Stimulated activated CD8-positive, alpha-beta memory T cell treated with anti-CD3 and anti-CD28 coated beads, Interleukin-4, amount 100 ng/mL, for 24 hours (primary cell): ENCODE data around the gene PI4KA.
"Not testable (repeated sequence)": the region's sequence is repeated elsewhere in the genome, so short reads cannot be mapped to it uniquely, and the experiment has no call there.

Experiments
- DNase-seq: peaks from one replicate; pipeline ENCODE4 v3.0.0-alpha.2; 2020; ENCODE audit warnings: low read depth

PI4KA gene

GRCh38 chr22:20748082-20748481 is 110.5 kb downstream of the PI4KA start:
- no peak for DNase-seq

GRCh38 chr22:20747223-20747622 is 111.4 kb downstream of the PI4KA start:
- no peak for DNase-seq

GRCh38 chr22:20746431-20747189 is 112.0 kb downstream of the PI4KA start:
- DNase-seq: no peak

DNA sequence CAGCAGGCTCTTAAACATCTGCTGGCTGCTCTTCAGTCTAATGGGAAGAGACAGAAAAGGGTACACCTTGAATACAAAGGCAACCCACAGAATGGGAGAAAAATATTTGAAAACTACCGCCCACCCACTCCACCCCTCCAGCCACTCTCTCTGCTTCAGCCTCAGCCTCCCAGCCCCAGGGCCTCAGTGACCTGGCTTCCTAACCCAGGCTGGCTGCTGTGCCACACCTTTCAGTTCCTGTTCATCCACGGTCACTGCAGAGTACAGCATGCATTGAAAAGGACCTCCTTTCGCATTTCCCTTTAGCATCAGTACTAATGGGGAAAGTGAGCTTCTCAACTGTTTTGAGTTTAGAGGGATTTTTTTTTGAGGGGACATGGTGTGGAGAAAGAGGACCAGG is 113.5 kb downstream of the PI4KA start:
- DNase-seq: no peak

- no peak for DNase-seq
Observed at GRCh38 chr22:20744456-20744855, 114.2 kb downstream of the PI4KA start.

DNA sequence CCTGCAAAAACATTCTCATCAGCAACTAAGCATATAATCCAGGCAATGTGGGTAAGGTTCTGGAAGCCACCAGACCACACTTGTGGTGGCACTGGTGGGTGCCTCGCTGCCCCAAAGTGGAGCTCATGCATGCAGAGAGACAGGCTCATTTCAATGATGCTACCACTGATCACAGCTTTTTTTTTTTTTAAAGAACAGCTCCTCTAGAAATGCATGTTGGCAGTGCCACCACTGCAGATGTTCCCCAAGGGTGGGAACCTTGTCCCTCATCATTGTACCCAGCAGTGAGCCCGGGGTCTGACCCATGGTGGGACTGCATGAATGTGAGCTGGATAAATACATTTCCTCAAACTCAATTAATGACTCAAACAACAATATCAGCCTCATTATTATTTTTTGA is 115.8 kb downstream of the PI4KA start:
- no peak for DNase-seq

DNA sequence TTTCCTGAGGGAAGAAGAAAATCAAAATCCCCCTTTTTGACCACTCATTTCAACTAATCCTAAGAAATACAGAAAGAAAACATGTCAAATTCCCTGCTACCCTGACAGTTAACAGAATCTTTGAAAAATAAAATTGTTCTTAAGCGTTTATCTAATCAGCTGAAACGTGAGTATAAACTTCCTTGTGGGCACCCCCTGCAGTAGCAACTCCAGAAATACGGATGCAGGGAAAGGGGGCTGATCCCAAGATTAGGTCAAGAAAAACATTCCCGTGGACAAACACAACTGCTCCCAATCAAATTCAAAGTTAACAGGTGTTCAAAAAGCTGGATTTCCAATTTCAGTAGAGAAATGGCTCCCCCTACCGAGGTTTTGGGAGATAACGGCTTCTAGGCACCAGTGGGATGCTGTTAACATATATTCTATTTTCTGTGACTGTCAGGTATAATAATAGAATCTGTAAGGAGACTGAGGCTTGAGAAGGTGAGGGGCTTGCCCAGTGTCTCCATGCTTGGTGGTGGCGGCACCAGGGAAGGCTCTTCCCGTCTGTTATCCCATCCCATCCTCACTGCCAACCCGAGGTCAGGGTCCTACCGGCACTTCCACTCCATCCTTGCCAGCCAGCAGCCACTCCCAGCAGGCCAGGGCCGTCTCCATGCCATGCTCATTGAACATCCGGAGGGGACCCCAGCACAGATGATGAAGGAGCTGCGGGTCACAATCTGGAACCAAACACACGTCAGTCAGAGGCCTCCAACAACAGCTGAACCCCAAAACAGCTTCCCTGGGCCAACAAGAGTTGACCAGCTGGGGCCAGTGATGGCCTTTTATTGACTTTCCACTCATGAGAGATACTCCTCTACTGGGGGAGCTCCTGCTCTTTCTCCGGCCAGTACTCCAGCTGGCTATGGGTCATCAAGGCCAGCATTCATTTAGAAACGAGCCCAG is 116.7 kb downstream of the PI4KA start:
- peak; percentile 7 for DNase-seq

GRCh38 chr22:20741008-20741633 is 117.5 kb downstream of the PI4KA start:
- DNase-seq: no peak

- no peak for DNase-seq
Observed at GRCh38 chr22:20740222-20740951, 118.2 kb downstream of the PI4KA start.

- DNase-seq: no peak
Observed at GRCh38 chr22:20738394-20739089, 120.1 kb downstream of the PI4KA start.

GRCh38 chr22:20736891-20737290 is 121.7 kb downstream of the PI4KA start:
- not testable (repeated sequence) for DNase-seq

DNA sequence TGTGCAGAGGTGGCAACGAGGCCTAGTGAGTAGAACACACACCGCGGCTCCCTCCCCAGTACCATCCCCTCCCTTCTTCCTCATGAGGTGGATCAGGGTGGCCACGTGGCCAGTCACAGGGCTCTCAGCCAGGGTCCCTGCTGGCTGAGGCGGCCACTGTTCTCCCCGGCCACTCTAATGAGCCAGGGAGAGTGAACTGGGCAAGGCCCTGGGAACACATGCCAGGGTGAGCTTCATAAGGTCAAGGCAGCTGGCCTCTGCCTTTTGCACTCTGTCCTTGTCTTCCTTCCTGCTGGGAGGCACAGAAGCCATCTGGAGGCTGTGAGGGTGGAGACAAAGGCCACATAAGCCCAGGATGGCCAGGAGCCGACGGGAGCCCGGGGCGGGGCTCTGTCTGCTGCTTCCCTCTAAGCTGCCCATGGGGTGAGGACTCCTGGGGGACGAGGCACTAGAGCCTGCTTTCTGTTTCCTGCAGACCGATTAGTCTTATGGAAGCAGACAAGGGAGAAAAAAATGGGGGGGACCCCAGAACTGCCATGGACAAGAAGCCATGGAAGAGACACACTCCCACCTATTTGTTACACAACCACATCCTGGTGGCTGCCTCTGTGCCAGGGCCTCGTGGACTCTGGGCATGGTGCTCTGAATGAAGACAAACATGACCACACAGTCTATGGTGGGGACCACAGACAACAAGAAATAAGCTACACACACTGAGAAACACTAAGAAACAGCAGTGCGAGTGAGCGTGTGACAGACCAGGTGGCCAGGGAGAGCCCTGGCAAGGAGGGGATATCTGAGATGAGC is 123.1 kb downstream of the PI4KA start:
- not testable (repeated sequence) for DNase-seq

GRCh38 chr22:20732431-20732830 is 126.2 kb downstream of the PI4KA start:
- not testable (repeated sequence) for DNase-seq

GRCh38 chr22:20729194-20729593 is 129.4 kb downstream of the PI4KA start:
- no peak for DNase-seq

- no peak for DNase-seq
Observed at GRCh38 chr22:20728523-20729190, 130.0 kb downstream of the PI4KA start.

GRCh38 chr22:20727118-20728015 is 131.2 kb downstream of the PI4KA start:
- no peak for DNase-seq

DNA sequence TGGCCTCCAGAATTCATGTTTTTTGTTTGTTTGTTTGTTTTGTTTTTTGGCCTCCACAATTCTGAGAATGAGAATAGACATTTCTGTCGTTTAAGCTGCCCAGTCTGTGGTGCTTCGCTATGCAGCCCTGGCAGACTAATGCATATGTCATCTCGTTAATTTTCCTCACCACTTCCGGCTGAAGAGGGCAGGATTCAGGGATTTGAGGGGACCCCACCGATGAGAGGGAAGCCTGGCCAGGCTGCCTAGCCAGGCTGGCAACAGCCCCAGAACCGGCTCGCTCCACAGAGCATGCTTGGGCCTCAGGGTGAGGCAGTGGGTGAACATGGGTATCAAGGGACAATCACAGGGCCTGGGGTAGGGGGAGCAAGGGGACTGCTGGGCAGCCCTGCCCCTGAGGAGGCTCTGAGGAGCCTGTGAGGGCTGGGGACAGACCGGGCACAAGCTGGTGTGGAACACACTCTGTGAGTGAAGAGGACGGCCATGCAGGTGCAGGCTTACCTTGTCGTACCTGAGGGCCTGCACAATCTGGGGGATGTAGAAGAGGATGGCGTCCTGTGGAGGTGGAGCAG is 132.5 kb downstream of the PI4KA start:
- DNase-seq: no peak

DNA sequence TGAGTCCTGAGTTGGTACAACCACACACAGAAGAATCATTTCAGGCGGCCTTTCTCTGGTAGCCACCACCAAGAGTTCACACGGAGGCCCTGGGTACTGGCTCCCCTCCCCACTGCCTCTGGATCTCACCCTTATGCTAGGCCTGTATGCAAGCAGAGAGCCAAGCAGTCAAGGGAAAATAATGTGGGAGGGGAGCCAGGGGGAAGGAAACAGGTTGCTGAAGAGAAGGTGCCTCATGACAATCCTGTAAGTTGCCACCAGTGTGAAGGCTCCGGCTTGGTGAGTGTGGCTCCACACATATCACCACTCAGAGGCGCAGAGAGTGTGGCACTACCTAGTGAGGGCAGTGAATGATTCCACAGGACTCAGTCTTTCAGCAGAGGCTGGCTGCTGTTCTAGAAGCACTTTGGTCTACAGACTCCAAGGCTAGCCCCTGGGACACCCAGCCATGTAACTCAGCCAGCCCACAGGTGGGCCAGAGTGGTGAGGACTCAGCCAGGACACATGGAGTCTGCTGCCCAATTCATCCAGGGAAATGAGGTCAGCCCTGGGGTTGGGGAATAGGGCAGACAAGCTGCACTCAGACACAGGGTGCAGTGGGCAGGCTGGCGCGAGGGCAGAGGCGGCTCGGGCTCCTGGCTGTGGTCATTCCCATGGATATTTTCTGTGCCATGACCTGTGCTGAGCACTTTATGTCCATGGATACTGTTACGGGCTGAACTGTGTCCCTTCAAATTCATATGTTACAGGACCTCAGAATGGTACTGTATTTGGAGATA is 133.7 kb downstream of the PI4KA start:
- no peak for DNase-seq
